Subcutaneous abdominal adipose tissue (tissue), 5 donors: ENCODE results near the gene MRPL51.

ENCODE experiments used
- H3K27ac ChIP-seq: one replicate; pipeline ENCODE4 v1.7.0; 2013; ENCODE audit warnings: low read depth, mild to moderate bottlenecking, inconsistent platforms, low read length, moderate library complexity
- H3K27me3 ChIP-seq, 5 donors: one replicate each; pipeline ENCODE4 v1.7.0; 2013; ENCODE audit warnings: low read length in 5 of 5, inconsistent platforms in 1 of 5; ENCODE audit not compliant: control insufficient read depth in 5 of 5, insufficient read depth in 4 of 5
- H3K36me3 ChIP-seq, 5 donors: one replicate each; pipeline ENCODE4 v1.7.0; 2013; ENCODE audit warnings: low read length in 5 of 5; ENCODE audit not compliant: control insufficient read depth in 5 of 5, insufficient read depth in 5 of 5
- H3K4me1 ChIP-seq, 5 donors: one replicate each; pipeline ENCODE4 v1.7.0; 2013; ENCODE audit warnings: low read length in 5 of 5, mild to moderate bottlenecking in 3 of 5, moderate library complexity in 1 of 5; ENCODE audit not compliant: control insufficient read depth in 5 of 5, insufficient read depth in 5 of 5
- H3K4me3 ChIP-seq, 5 donors: one replicate each; pipeline ENCODE4 v1.7.0; 2013; ENCODE audit warnings: low read length in 5 of 5, low read depth in 1 of 5
- H3K9ac ChIP-seq, 5 donors: one replicate each; pipeline ENCODE4 v1.7.0; 2013; ENCODE audit warnings: low read length in 5 of 5, mild to moderate bottlenecking in 4 of 5, moderate library complexity in 3 of 5
- H3K9me3 ChIP-seq, 5 donors: one replicate each; pipeline ENCODE4 v1.7.0; 2013; ENCODE audit warnings: low read length in 5 of 5; ENCODE audit not compliant: control insufficient read depth in 5 of 5
- donor health status: healthy.
- donor health status: healthy.
- donor health status: healthy.
- donor health status: healthy.
- donor health status: healthy.

MRPL51 gene

GRCh38 chr12:6536894-6537579 is 44.0 kb upstream of the MRPL51 start:
- no peak overlapping the region for H3K27ac ChIP-seq
- no peak overlapping the region for H3K4me3 ChIP-seq
- H3K36me3 ChIP-seq: peaks cover 0 to 54% (median 42%) of the 10 kb centered on the region in 5 donors
- H3K9ac ChIP-seq: no peak overlapping the region
- peaks cover 15 to 66% (median 61%) of the 10 kb centered on the region in 5 donors for H3K4me1 ChIP-seq
- H3K27me3 ChIP-seq: no peaks in the 10 kb centered on the region
- no peaks in the 10 kb centered on the region for H3K9me3 ChIP-seq

- H3K4me1 ChIP-seq: peaks cover 16 to 66% (median 58%) of the 10 kb centered on the region in 5 donors
- peaks cover 0 to 45% (median 43%) of the 10 kb centered on the region in 5 donors for H3K36me3 ChIP-seq
- no peaks in the 10 kb centered on the region for H3K27me3 ChIP-seq
- H3K4me3 ChIP-seq: peak overlapping the region; percentile 70 to 90 (median 80)
- H3K9me3 ChIP-seq: no peaks in the 10 kb centered on the region
- H3K27ac ChIP-seq: peak overlapping the region; percentile 96
- H3K9ac ChIP-seq: peak overlapping the region in 4 of 5 donors; percentile 48 to 90 (median 88)
Observed at GRCh38 chr12:6535960-6536847, 43.1 kb upstream of the MRPL51 start.

- H3K9ac ChIP-seq: peak overlapping the region; percentile 48 to 90 (median 86)
- no peaks in the 10 kb centered on the region for H3K27me3 ChIP-seq
- no peaks in the 10 kb centered on the region for H3K9me3 ChIP-seq
- H3K4me3 ChIP-seq: peak overlapping the region; percentile 70 to 90 (median 80)
- H3K27ac ChIP-seq: peak overlapping the region; percentile 96
- H3K4me1 ChIP-seq: peaks cover 16 to 60% (median 52%) of the 10 kb centered on the region in 5 donors
- H3K36me3 ChIP-seq: peaks cover 0 to 49% (median 49%) of the 10 kb centered on the region in 5 donors
Observed at GRCh38 chr12:6535697-6535946, 42.6 kb upstream of the MRPL51 start.

- Histone ChIP-seq H3K9me3 (no peaks in the 10 kb centered on the region), H3K4me3 (peak overlapping the region; percentile 56 to 90 (median 80)), H3K4me1 (peaks cover 14 to 55% (median 47%) of the 10 kb centered on the region in 5 donors), H3K27ac (peak overlapping the region; percentile 96), H3K27me3 (no peaks in the 10 kb centered on the region), H3K9ac (peak overlapping the region; percentile 48 to 90 (median 86)), H3K36me3 (peaks cover 4 to 53% (median 52%) of the 10 kb centered on the region in 5 donors)
Observed at GRCh38 chr12:6534945-6535696, 42.1 kb upstream of the MRPL51 start.

GRCh38 chr12:6534695-6534944 is 41.6 kb upstream of the MRPL51 start:
- peak overlapping the region; percentile 96 for H3K27ac ChIP-seq
- H3K4me1 ChIP-seq: peaks cover 14 to 53% (median 46%) of the 10 kb centered on the region in 5 donors
- peak overlapping the region in 4 of 5 donors; percentile 78 to 90 (median 88) for H3K9ac ChIP-seq
- no peaks in the 10 kb centered on the region for H3K27me3 ChIP-seq
- peaks cover 4 to 53% (median 52%) of the 10 kb centered on the region in 5 donors for H3K36me3 ChIP-seq
- H3K9me3 ChIP-seq: no peaks in the 10 kb centered on the region
- H3K4me3 ChIP-seq: peak overlapping the region in 4 of 5 donors; percentile 73 to 90 (median 84)

- peak within 1 kb of the TSS; percentile 48 to 90 (median 86) for H3K9ac ChIP-seq
- peaks cover 4 to 54% (median 52%) of the 10 kb centered on the region in 5 donors for H3K36me3 ChIP-seq
- H3K27ac ChIP-seq: peak within 1 kb of the TSS; percentile 96
- no peaks in the 10 kb centered on the region for H3K9me3 ChIP-seq
- no peaks in the 10 kb centered on the region for H3K27me3 ChIP-seq
- H3K4me3 ChIP-seq: peak within 1 kb of the TSS; percentile 70 to 90 (median 80)
- H3K4me1 ChIP-seq: peaks cover 14 to 53% (median 46%) of the 10 kb centered on the region in 5 donors
Observed at GRCh38 chr12:6533923-6534694, 41.0 kb upstream of the MRPL51 start, which contains the start of gene GAPDH. Gene GAPDH, plus strand, starts transcription at chr12:6534517. Its CDS starts 316 bp downstream, at chr12:6534833.

GRCh38 chr12:6533653-6533922 is 40.5 kb upstream of the MRPL51 start:
- H3K4me1 ChIP-seq: peaks cover 14 to 53% (median 46%) of the 10 kb centered on the region in 5 donors
- H3K36me3 ChIP-seq: peaks cover 4 to 54% (median 52%) of the 10 kb centered on the region in 5 donors
- no peaks in the 10 kb centered on the region for H3K9me3 ChIP-seq
- no peaks in the 10 kb centered on the region for H3K27me3 ChIP-seq
- peak overlapping the region; percentile 96 for H3K27ac ChIP-seq
- H3K4me3 ChIP-seq: peak overlapping the region in 4 of 5 donors; percentile 73 to 90 (median 84)
- peak overlapping the region in 4 of 5 donors; percentile 78 to 90 (median 88) for H3K9ac ChIP-seq

GRCh38 chr12:6532927-6533652 is 40.0 kb upstream of the MRPL51 start:
- Histone ChIP-seq H3K9me3 (no peaks in the 10 kb centered on the region), H3K27ac (peak overlapping the region; percentile 96), H3K4me1 (peaks cover 14 to 53% (median 46%) of the 10 kb centered on the region in 5 donors), H3K27me3 (no peaks in the 10 kb centered on the region), H3K9ac (peak overlapping the region; percentile 19 to 90 (median 86)), H3K36me3 (peaks cover 4 to 54% (median 52%) of the 10 kb centered on the region in 5 donors), H3K4me3 (peak overlapping the region; percentile 70 to 90 (median 80))
